Thoracic aorta (tissue), 2 donors: Measurements from ENCODE around the gene KIF12. TPM values are rescaled to one million over a fixed set of nuclear protein-coding genes. Genes with fewer than 3 reads are reported as not detected.
"Not testable (repeated sequence)": the region's sequence is repeated elsewhere in the genome, so short reads cannot be mapped to it uniquely, and the experiment has no call there.

Source experiments
- ATAC-seq: fragments of 150-250 bp; one replicate; pipeline ENCODE4 v1.8.0; 2017; ENCODE audit warnings: low read depth; ENCODE audit not compliant: insufficient number of reproducible peaks, low FRiP score
- DNase-seq: peaks from one replicate; pipeline ENCODE4 v3.0.0-alpha.2; 2020; ENCODE audit warnings: low spot score
- H3K27ac ChIP-seq, 2 donors: fragments of 200-600 bp; sonication (generic); 1 replicate in 1 of 2; 2 replicates in 1 of 2; pipeline ENCODE4 v1.5.1; 2016; ENCODE audit warnings: mild to moderate bottlenecking in 2 of 2, moderate library complexity in 2 of 2
- H3K27me3 ChIP-seq: fragments of 200-600 bp; sonication (generic); replicated peaks from 2 replicates; pipeline ENCODE4 v1.6.0; 2016; ENCODE audit warnings: mild to moderate bottlenecking; ENCODE audit not compliant: insufficient read depth
- H3K36me3 ChIP-seq: fragments of 200-600 bp; sonication (generic); one replicate; pipeline ENCODE4 v1.5.1; 2016
- H3K4me1 ChIP-seq, 2 donors: fragments of 200-600 bp; sonication (generic); 1 replicate in 1 of 2; 2 replicates in 1 of 2; pipeline versions ENCODE4 v1.5.1 to v1.6.0; 2016; ENCODE audit warnings: low read depth in 2 of 2, mild to moderate bottlenecking in 1 of 2; ENCODE audit not compliant: control insufficient read depth in 1 of 2
- H3K4me3 ChIP-seq: fragments of 200-600 bp; sonication (generic); 2 replicates; pipeline ENCODE4 v1.5.1; 2016; ENCODE audit warnings: mild to moderate bottlenecking
- H3K9me3 ChIP-seq: fragments of 200-600 bp; sonication (generic); 2 replicates; pipeline ENCODE4 v1.5.1; 2016
- total RNA-seq, 2 donors: library from RNA; depleted of rRNA; stranded (reverse); fragments of >200 nt; gene quantifications; one replicate each; pipeline versions ENCODE4 v1.1.0 to v1.2.3, GENCODE V29; 2016
- TF ChIP-seq, protein P1 (sequence below): fragments of 200-600 bp; sonication (generic); IDR thresholded peaks from one replicate; pipeline ENCODE4 v1.5.1; 2019; ENCODE audit warnings: antibody characterized with exemption

Gene KIF12
- total RNA-seq, 2 donors from 2014 or later = not detected

- Histone ChIP-seq H3K36me3 (peaks cover 24% of the 10 kb centered on the region), H3K4me3 (no peak overlapping the region), H3K4me1 (no peaks in the 10 kb centered on the region), H3K9me3 (no peaks in the 10 kb centered on the region), H3K27ac (no peak overlapping the region), H3K27me3 (no peaks in the 10 kb centered on the region)
- ATAC-seq (no peak), DNase-seq (no peak)
- TF ChIP-seq, protein P1, sequence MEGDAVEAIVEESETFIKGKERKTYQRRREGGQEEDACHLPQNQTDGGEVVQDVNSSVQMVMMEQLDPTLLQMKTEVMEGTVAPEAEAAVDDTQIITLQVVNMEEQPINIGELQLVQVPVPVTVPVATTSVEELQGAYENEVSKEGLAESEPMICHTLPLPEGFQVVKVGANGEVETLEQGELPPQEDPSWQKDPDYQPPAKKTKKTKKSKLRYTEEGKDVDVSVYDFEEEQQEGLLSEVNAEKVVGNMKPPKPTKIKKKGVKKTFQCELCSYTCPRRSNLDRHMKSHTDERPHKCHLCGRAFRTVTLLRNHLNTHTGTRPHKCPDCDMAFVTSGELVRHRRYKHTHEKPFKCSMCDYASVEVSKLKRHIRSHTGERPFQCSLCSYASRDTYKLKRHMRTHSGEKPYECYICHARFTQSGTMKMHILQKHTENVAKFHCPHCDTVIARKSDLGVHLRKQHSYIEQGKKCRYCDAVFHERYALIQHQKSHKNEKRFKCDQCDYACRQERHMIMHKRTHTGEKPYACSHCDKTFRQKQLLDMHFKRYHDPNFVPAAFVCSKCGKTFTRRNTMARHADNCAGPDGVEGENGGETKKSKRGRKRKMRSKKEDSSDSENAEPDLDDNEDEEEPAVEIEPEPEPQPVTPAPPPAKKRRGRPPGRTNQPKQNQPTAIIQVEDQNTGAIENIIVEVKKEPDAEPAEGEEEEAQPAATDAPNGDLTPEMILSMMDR = no peak
These were observed 52.2 kb downstream of the KIF12 start for GRCh38 chr9:114046875-114047274.

- Histone ChIP-seq H3K4me1 (no peaks in the 10 kb centered on the region), H3K9me3 (no peaks in the 10 kb centered on the region), H3K4me3 (no peak overlapping the region), H3K27ac (no peak overlapping the region), H3K36me3 (peaks cover 21% of the 10 kb centered on the region), H3K27me3 (no peaks in the 10 kb centered on the region)
- DNase-seq (no peak), ATAC-seq (no peak)
- TF ChIP-seq, protein P1 = no peak
These were observed 52.8 kb downstream of the KIF12 start for GRCh38 chr9:114046237-114046755.

- not testable (repeated sequence) for H3K4me1 ChIP-seq, H3K4me3 ChIP-seq, H3K9me3 ChIP-seq, H3K27me3 ChIP-seq, ATAC-seq, DNase-seq, H3K27ac ChIP-seq
- peaks cover 17% of the 10 kb centered on the region for H3K36me3 ChIP-seq
These were observed 55.4 kb downstream of the KIF12 start for GRCh38 chr9:114043660-114044059.

Other genes starting within 250 kb of the KIF12 start
- 10 to 100 TPM; 16.6 to 24.9 TPM for gene ZNF618, start 223.0 kb downstream of the KIF12 start, total RNA-seq
- gene AMBP, start 21.0 kb downstream of the KIF12 start, total RNA-seq = not detected
- gene COL27A1, start 56.2 kb upstream of the KIF12 start, total RNA-seq = 10 to 100 TPM; 18.5 to 57.1 TPM
- not detected for gene ORM1, start 223.8 kb upstream of the KIF12 start, total RNA-seq
- gene ORM2, start 230.6 kb upstream of the KIF12 start, total RNA-seq = not detected